ENCODE results near the gene HAGHL. TPM values are rescaled to one million over a fixed set of nuclear protein-coding genes. Genes with fewer than 3 reads are reported as not detected.

The HAGHL gene
- polyA plus RNA-seq, 1 donor (not counting 4 experiments of a cell fraction or from before 2014, with no cell fraction given): 8.0 TPM

DNA sequence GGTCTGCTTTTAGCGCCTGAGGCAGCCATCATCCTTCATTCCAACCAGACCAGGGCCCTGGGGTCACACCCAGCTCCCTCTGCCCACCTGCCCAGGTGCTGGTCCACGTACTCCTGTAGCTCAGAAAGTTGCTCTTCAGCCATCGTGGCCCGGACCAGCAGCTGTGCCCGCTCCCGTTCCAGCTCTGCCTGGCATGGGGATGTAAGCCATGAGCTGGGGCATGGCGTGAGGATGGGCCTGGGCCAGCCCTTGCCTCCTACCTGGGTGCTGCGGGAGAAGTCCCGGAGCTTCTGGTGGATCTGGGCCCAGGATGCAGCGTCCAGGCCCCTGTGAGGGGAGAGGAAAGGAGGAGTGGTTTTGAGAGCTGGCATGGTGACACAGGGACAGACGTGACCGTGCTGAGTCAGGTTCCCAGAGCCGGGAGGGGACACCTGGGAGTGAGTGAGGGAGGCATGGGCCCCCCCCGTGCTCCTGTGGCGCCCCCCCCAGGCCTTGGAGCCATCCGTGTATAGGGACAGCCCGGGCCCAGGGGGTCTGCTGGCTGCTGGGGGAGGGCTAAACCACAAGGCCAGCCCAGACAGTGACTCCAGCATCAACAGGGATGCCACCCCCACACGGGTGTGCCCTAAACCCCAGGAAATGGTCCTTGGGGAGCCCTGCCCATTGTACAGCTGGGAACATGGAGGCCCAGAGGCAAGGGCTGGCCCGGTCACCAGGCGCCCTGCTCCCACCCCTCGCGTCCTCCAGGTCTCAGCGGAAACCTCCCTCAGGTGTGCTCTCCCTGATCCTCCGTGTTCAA is 3.9 kb upstream of the HAGHL start:
- no peak for FAIRE-seq
- Histone ChIP-seq H3K9ac (ENCODE audit: control insufficient read depth, extremely low read depth, insufficient read depth, low read length) (no peak overlapping the region), H4K20me1 (ENCODE audit: control insufficient read depth, extremely low read depth, insufficient read depth, low read length) (peaks cover 3% of the 10 kb centered on the region), H3K79me2 (ENCODE audit: control insufficient read depth, insufficient read depth, low read length) (no peaks in the 10 kb centered on the region), H3K27ac (ENCODE audit: control insufficient read depth, insufficient read depth, low read length) (no peak overlapping the region), H3K9me1 (ENCODE audit: control insufficient read depth, extremely low read depth, insufficient read depth, low read length) (peaks cover 2% of the 10 kb centered on the region), H3K36me3 (ENCODE audit: control insufficient read depth in 2 of 2, extremely low read depth in 1 of 2, insufficient read depth in 2 of 2, low read length in 2 of 2) (peaks cover 0 to 1% of the 10 kb centered on the region in 2 experiments), H2AFZ (ENCODE audit: control insufficient read depth, low read length) (no peak overlapping the region), H3K4me1 (ENCODE audit: control insufficient read depth, extremely low read depth, insufficient read depth, low read length) (peaks cover 15% of the 10 kb centered on the region), H3K4me3 (ENCODE audit: control insufficient read depth in 2 of 3, extremely low read depth in 1 of 3, insufficient read depth in 2 of 3, low read depth in 1 of 3, low read length in 3 of 3) (no peak overlapping the region), H3K4me2 (ENCODE audit: control insufficient read depth, extremely low read depth, insufficient read depth, low read depth, low read length) (no peak overlapping the region), H3K27me3 (ENCODE audit: control insufficient read depth, extremely low read depth, insufficient read depth, low read length) (no peaks in the 10 kb centered on the region), H3K9me3 (ENCODE audit: control insufficient read depth, low read depth, low read length) (no peaks in the 10 kb centered on the region)
- TF ChIP-seq, protein P1, sequence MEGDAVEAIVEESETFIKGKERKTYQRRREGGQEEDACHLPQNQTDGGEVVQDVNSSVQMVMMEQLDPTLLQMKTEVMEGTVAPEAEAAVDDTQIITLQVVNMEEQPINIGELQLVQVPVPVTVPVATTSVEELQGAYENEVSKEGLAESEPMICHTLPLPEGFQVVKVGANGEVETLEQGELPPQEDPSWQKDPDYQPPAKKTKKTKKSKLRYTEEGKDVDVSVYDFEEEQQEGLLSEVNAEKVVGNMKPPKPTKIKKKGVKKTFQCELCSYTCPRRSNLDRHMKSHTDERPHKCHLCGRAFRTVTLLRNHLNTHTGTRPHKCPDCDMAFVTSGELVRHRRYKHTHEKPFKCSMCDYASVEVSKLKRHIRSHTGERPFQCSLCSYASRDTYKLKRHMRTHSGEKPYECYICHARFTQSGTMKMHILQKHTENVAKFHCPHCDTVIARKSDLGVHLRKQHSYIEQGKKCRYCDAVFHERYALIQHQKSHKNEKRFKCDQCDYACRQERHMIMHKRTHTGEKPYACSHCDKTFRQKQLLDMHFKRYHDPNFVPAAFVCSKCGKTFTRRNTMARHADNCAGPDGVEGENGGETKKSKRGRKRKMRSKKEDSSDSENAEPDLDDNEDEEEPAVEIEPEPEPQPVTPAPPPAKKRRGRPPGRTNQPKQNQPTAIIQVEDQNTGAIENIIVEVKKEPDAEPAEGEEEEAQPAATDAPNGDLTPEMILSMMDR (optimal IDR thresholded peaks at IDR 0.05 in 1 of 3, IDR thresholded peaks at IDR 0.05 in 1 of 3, conservative IDR thresholded peaks at IDR 0.05 in 1 of 3; ENCODE audit: extremely low read depth in 1 of 3, insufficient read depth in 2 of 3, low read length in 3 of 3): no peak
- no peak for TF ChIP-seq EZH2 (IDR thresholded peaks at IDR 0.05; ENCODE audit: low read length)
- dilution Hi-C loops (cut with MboI; ENCODE audit: extremely low pct_ligation_motif_present, low sequenced_read_pairs): no loop called here
- no peak for DNase-seq (ENCODE audit: low read depth, low spot score)

DNA sequence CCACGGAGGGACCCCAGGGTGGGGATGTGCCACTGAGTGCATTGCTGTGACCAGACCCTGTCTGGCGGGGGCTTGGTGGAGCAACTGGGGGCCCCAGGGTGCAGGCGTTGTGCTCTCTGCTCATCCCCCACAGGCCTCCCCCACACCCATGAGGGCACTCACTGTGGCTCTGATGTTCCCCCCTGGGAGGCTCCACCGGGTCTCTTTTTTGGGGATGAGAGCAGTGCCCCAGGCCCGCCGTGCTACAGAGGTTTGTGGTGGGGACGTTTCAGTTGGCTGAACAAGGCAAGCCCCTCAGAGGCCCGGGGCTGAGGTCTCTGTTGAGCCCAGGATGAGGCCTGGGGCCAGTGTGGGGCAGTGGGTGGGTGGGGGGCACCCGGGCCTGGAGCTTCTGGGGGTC is 3.2 kb upstream of the HAGHL start:
- no peak overlapping the region for H2AFZ ChIP-seq (ENCODE audit: control insufficient read depth, low read length)
- H4K20me1 ChIP-seq (ENCODE audit: control insufficient read depth, extremely low read depth, insufficient read depth, low read length): peaks cover 3% of the 10 kb centered on the region
- no peak overlapping the region for H3K4me3 ChIP-seq (ENCODE audit: control insufficient read depth in 2 of 3, extremely low read depth in 1 of 3, insufficient read depth in 2 of 3, low read depth in 1 of 3, low read length in 3 of 3)
- H3K9me1 ChIP-seq (ENCODE audit: control insufficient read depth, extremely low read depth, insufficient read depth, low read length): peaks cover 2% of the 10 kb centered on the region
- H3K27ac ChIP-seq (ENCODE audit: control insufficient read depth, insufficient read depth, low read length): no peak overlapping the region
- H3K27me3 ChIP-seq (ENCODE audit: control insufficient read depth, extremely low read depth, insufficient read depth, low read length): no peaks in the 10 kb centered on the region
- FAIRE-seq: no peak
- dilution Hi-C loops (cut with MboI; ENCODE audit: extremely low pct_ligation_motif_present, low sequenced_read_pairs): no loop called here
- peaks cover 15% of the 10 kb centered on the region for H3K4me1 ChIP-seq (ENCODE audit: control insufficient read depth, extremely low read depth, insufficient read depth, low read length)
- H3K4me2 ChIP-seq (ENCODE audit: control insufficient read depth, extremely low read depth, insufficient read depth, low read depth, low read length): no peak overlapping the region
- H3K79me2 ChIP-seq (ENCODE audit: control insufficient read depth, insufficient read depth, low read length): no peaks in the 10 kb centered on the region
- H3K9ac ChIP-seq (ENCODE audit: control insufficient read depth, extremely low read depth, insufficient read depth, low read length): no peak overlapping the region
- no peaks in the 10 kb centered on the region for H3K9me3 ChIP-seq (ENCODE audit: control insufficient read depth, low read depth, low read length)
- TF ChIP-seq, protein P1 (optimal IDR thresholded peaks at IDR 0.05 in 1 of 3, IDR thresholded peaks at IDR 0.05 in 1 of 3, conservative IDR thresholded peaks at IDR 0.05 in 1 of 3; ENCODE audit: extremely low read depth in 1 of 3, insufficient read depth in 2 of 3, low read length in 3 of 3): no peak
- no peak for TF ChIP-seq EZH2 (IDR thresholded peaks at IDR 0.05; ENCODE audit: low read length)
- peaks cover 0 to 1% of the 10 kb centered on the region in 2 experiments for H3K36me3 ChIP-seq (ENCODE audit: control insufficient read depth in 2 of 2, extremely low read depth in 1 of 2, insufficient read depth in 2 of 2, low read length in 2 of 2)
- DNase-seq (ENCODE audit: low read depth, low spot score): no peak

Measured in keratinocyte (primary cell).